HepG2 (cell line): ENCODE results near the gene SCUBE1.

Experiments
- ESRRA ChIP-seq: sonication (generic); formaldehyde crosslinking; IDR thresholded peaks from 2 replicates; pipeline ENCODE4 v1.5.1; 2020; ENCODE audit warnings: mild to moderate bottlenecking, low read depth, missing genetic modification reagents
- PBX3 ChIP-seq: sonication (generic); formaldehyde crosslinking; IDR thresholded peaks from 2 replicates; pipeline ENCODE4 v1.8.1; 2023; ENCODE audit warnings: missing genetic modification reagents, inconsistent platforms, borderline replicate concordance
- SMAD3 ChIP-seq: sonication (generic); formaldehyde crosslinking; IDR thresholded peaks from 2 replicates; pipeline ENCODE4 v1.4.0; 2020; ENCODE audit warnings: missing genetic modification reagents
- YY1 ChIP-seq: IDR thresholded peaks from 2 replicates; pipeline ENCODE4 v1.6.1; 2011; ENCODE audit warnings: low read length, low read depth, moderate library complexity, mild to moderate bottlenecking; ENCODE audit not compliant: insufficient read depth, insufficient replicate concordance

DNA sequence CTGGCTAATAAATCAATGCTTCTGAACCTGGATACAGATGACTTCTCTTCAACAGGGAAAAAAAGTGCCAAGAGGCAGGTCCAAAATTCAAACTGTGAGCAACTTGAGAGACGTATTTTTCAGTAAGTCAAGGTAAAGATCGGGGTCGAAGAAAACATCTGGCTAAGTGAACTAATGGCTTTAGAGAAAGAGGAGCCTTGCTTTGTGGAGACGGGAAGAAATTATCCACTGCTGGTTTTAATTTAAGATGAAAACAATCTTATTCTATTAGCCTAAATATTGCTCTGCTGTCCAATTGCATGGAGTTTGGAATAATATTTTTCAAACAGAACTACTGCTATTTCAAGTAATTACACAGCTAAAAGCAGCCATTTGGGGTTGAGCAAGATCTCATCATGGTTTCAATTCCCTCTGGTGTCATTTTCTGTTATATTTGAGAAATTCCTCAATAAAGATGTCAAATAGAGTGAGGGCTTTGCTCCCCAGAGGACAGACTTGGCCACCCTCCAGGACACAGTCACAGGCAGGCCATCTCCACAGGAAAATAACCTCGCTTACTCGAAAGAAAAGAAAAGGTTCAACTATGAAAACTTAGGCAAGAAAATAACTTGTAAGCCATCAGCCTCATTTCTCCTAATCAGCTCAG is 29.8 kb downstream of the SCUBE1 start:
- TF ChIP-seq ESRRA (no peak), PBX3 (CRISPR knock-in tag) (no peak), YY1 (no peak), SMAD3 (CRISPR knock-in tag) (no peak)
